HepG2 (cell line): Measurements from ENCODE around the gene RUNDC1. TPM values are rescaled to one million over a fixed set of nuclear protein-coding genes. Genes with fewer than 3 reads are reported as not detected.

ENCODE experiments used
- ARID2 ChIP-seq: sonication (generic); formaldehyde crosslinking; IDR thresholded peaks from 2 replicates; pipeline ENCODE4 v1.8.1; 2022; ENCODE audit warnings: mild to moderate bottlenecking, missing genetic modification reagents, borderline replicate concordance
- CBX1 ChIP-seq: IDR thresholded peaks from one replicate; pipeline ENCODE4 v1.6.1; 2016; ENCODE audit warnings: antibody characterized with exemption, low read depth
- FOXA3 ChIP-seq: IDR thresholded peaks from 2 replicates; pipeline ENCODE4 v1.6.1; 2016; ENCODE audit warnings: missing genetic modification reagents, missing compliant biosample characterization
- FOXO1 ChIP-seq: sonication (generic); formaldehyde crosslinking; IDR thresholded peaks from 2 replicates; pipeline ENCODE4 v1.4.0; 2020; ENCODE audit warnings: missing genetic modification reagents
- HMG20A ChIP-seq: IDR thresholded peaks from 2 replicates; pipeline ENCODE4 v1.6.1; 2016; ENCODE audit warnings: borderline replicate concordance
- KDM5B ChIP-seq: sonication (generic); formaldehyde crosslinking; IDR thresholded peaks from 2 replicates; pipeline ENCODE4 v1.4.0; 2020; ENCODE audit warnings: missing genetic modification reagents, mild to moderate bottlenecking, borderline replicate concordance
- MBNL3 ChIP-seq: fragments of 250-450 bp; sonication (Bioruptor Pico); conservative IDR thresholded peaks from 2 replicates; pipeline ENCODE4 v1.8.0; 2022; ENCODE audit warnings: mild to moderate bottlenecking, inconsistent platforms
- MXD4 ChIP-seq: IDR thresholded peaks from 2 replicates; pipeline ENCODE4 v1.6.1; 2016; ENCODE audit warnings: mild to moderate bottlenecking, missing biosample characterization, missing genetic modification reagents
- NFAT5 ChIP-seq: sonication (generic); formaldehyde crosslinking; IDR thresholded peaks from 2 replicates; pipeline ENCODE4 v1.4.0; 2020; ENCODE audit warnings: missing genetic modification reagents
- NFKBIZ ChIP-seq: IDR thresholded peaks from 2 replicates; pipeline ENCODE4 v1.6.1; 2018; ENCODE audit warnings: missing genetic modification reagents, missing compliant biosample characterization
- NFYC ChIP-seq: IDR thresholded peaks from 2 replicates; pipeline ENCODE4 v1.6.1; 2016; ENCODE audit warnings: missing genetic modification reagents, missing compliant biosample characterization
- PHF21A ChIP-seq: sonication (generic); formaldehyde crosslinking; IDR thresholded peaks from 2 replicates; pipeline ENCODE4 v1.5.0; 2020; ENCODE audit warnings: mild to moderate bottlenecking, missing genetic modification reagents
- PLRG1 ChIP-seq: fragments of 450-650 bp; conservative IDR thresholded peaks from 2 replicates; pipeline ENCODE4 v1.6.1; 2016
- PPARG ChIP-seq: conservative IDR thresholded peaks from 2 replicates; pipeline ENCODE4 v1.6.1; 2016; ENCODE audit warnings: missing biosample characterization, missing genetic modification reagents
- RFX3 ChIP-seq: IDR thresholded peaks from 2 replicates; pipeline ENCODE4 v1.6.1; 2016; ENCODE audit warnings: missing biosample characterization, missing genetic modification reagents
- SNAPC5 ChIP-seq: sonication (generic); formaldehyde crosslinking; IDR thresholded peaks from 2 replicates; pipeline ENCODE4 v1.8.1; 2023; ENCODE audit warnings: mild to moderate bottlenecking, missing genetic modification reagents, borderline replicate concordance
- SRSF1 ChIP-seq: fragments of 200-400 bp; formaldehyde crosslinking; optimal IDR thresholded peaks from 2 replicates; pipeline ENCODE3; 2017; ENCODE audit warnings: mild to moderate bottlenecking, low read depth, low read length, moderate library complexity
- ZFP36L2 ChIP-seq: sonication (generic); formaldehyde crosslinking; IDR thresholded peaks from 2 replicates; pipeline ENCODE4 v1.4.0; 2020; ENCODE audit warnings: missing genetic modification reagents
- ZFP37 ChIP-seq: sonication (generic); formaldehyde crosslinking; IDR thresholded peaks from 2 replicates; pipeline ENCODE4 v1.4.0; 2020; ENCODE audit warnings: missing genetic modification reagents, borderline replicate concordance
- ZFX ChIP-seq: sonication (generic); formaldehyde crosslinking; IDR thresholded peaks from 2 replicates; pipeline ENCODE4 v1.4.0; 2020; ENCODE audit warnings: mild to moderate bottlenecking, low read depth, missing genetic modification reagents, moderate library complexity
- ZNF251 ChIP-seq: sonication (generic); formaldehyde crosslinking; IDR thresholded peaks from 2 replicates; pipeline ENCODE4 v1.9.0; 2021; ENCODE audit warnings: mild to moderate bottlenecking, missing genetic modification reagents
- ZNF512B ChIP-seq: sonication (generic); formaldehyde crosslinking; IDR thresholded peaks from 2 replicates; pipeline ENCODE4 v1.5.1; 2020; ENCODE audit warnings: missing genetic modification reagents, mild to moderate bottlenecking, borderline replicate concordance
- ZNF747 ChIP-seq: sonication (generic); formaldehyde crosslinking; IDR thresholded peaks from 2 replicates; pipeline ENCODE4 v1.8.1; 2023; ENCODE audit warnings: missing genetic modification reagents, mild to moderate bottlenecking, borderline replicate concordance
- polyA plus RNA-seq, 8 experiments: library from polyadenylated mRNA; depleted of rRNA in 3 of 8; stranded (reverse) in 7 of 8; unstranded in 1 of 8; fragments of >200 nt; fragmentation: Illumina TruSeq in 4 of 8; extraction: Trizol in 4 of 8; gene quantifications; 2 replicates each; pipeline versions ENCODE4 v1.2.1 to v1.2.3, GENCODE V29; 2011 to 2016; ENCODE audit warnings: low read depth in 4 of 8, missing spikeins in 1 of 8, mixed read lengths in 1 of 8; ENCODE audit not compliant: insufficient read depth in 1 of 8
- total RNA-seq, 5 experiments: library from RNA; depleted of rRNA; stranded (reverse); fragments of >200 nt; fragmentation: Illumina TruSeq; extraction: Trizol; gene quantifications; 2 replicates each; pipeline ENCODE4 v1.2.3, GENCODE V29; 2016; ENCODE audit warnings: low read depth in 1 of 5

RUNDC1 gene
- total and polyA plus RNA-seq, 2 of the 13 experiments (the other 11 are each of a cell fraction or from before 2014, with no cell fraction given) = 10.3 to 11.4 TPM

GRCh38 chr17:43010667-43011308, 30.4 kb downstream of the RUNDC1 start (continued):
- peak; percentile 94 for TF ChIP-seq HMG20A (CRISPR knock-in tag)
- TF ChIP-seq ZFX (CRISPR knock-in tag) = no peak
- TF ChIP-seq RFX3 (CRISPR knock-in tag) = no peak
- no peak for TF ChIP-seq ZNF251 (CRISPR knock-in tag)
- TF ChIP-seq FOXA3 (CRISPR knock-in tag) = peak; percentile 85
- peak; percentile 14; the same call in 1 of the 2 replicates for TF ChIP-seq ZNF747
- TF ChIP-seq PHF21A = peak; percentile 93
- TF ChIP-seq NFKBIZ (CRISPR knock-in tag) = peak; percentile 59; the same call in 1 of the 2 replicates
- TF ChIP-seq ARID2 (CRISPR knock-in tag) = no peak
- TF ChIP-seq PPARG (CRISPR knock-in tag) = peak; percentile 95
- TF ChIP-seq PLRG1 = no peak
- no peak for TF ChIP-seq MXD4 (CRISPR knock-in tag)
- no peak for TF ChIP-seq KDM5B (CRISPR knock-in tag)
- no peak; the same call in 1 of the 2 replicates for TF ChIP-seq FOXO1 (CRISPR knock-in tag)
- TF ChIP-seq SNAPC5 = no peak
- TF ChIP-seq NFAT5 (CRISPR knock-in tag) = no peak
- TF ChIP-seq CBX1 = peak; percentile 49
- TF ChIP-seq ZFP36L2 (CRISPR knock-in tag) = no peak
- no peak for TF ChIP-seq SRSF1
- TF ChIP-seq ZNF512B (CRISPR knock-in tag) = no peak
- no peak for TF ChIP-seq MBNL3 (CRISPR knock-in tag)
- no peak; the same call in 1 of the 2 replicates for TF ChIP-seq NFYC
- 0 out of 2 replicates have a peak, but pooled peaks have one; percentile 7 for TF ChIP-seq ZFP37
